ENCODE results near the gene CDS2.

The CDS2 gene

DNA sequence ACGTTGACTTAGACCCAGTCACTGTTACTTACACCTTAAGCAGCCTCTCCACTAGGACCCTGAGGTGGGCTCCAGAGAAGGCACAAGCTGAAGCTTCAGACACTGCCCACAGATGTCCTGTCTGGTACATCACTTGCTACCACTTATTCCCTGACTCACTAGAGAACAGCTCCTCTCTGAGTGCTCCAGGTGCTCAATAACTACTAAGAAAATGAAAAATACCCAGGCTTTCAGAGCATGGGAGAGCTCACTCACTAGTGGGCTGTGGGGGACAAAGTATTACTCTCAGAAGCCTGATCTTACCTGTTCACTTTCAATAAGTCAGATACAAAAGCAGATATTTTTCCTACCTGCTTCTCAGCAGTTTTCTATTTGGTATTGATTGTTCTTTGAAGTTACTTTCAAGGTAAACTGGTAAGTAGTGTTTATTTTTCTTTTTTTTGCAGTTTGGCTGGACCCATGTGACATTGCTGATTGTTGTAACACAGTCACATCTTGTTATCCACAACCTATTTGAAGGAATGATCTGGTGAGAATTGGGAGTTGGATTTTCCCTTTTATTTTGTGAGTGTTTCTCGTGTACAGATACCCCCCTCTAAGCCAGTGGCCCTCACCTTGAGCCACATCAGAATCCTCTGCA lies 55.9 kb downstream of the CDS2 start:
- no peak for DNase-seq

DNA sequence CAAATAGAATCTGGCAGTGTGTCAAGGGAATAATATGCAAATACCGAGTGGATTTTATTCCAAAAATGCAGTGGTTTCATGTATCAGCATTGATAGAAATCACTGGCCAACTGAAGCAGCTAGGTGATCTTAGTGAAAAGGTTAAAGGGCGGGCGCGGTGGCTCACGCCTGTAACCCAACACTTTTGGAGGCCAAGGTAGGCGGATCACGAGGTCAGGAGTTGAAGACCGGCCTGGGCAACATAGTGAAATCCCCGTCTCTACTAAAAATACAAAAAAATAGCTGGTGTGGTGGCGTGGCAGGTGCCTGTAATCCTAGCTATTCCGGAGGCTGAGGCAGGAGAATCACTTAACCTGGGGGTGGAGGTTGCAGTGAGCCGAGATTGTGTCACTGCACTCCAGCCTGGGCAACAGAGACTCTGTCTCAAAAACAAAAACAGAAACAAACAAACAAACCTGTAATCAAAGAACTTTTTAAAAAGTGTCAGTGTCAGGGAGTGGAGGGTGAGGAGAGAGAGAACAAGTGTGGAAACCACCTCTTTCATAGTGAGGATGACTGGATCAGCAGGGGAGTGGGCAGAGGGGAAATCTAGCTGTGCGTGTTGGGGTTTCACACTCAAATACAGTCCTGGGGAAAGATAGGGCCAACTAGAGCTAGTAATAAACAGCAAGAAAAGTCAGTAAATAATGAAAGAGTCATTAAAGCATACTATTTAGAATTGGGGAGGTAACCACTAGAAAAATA lies 57.1 kb downstream of the CDS2 start:
- no peak for DNase-seq

DNA sequence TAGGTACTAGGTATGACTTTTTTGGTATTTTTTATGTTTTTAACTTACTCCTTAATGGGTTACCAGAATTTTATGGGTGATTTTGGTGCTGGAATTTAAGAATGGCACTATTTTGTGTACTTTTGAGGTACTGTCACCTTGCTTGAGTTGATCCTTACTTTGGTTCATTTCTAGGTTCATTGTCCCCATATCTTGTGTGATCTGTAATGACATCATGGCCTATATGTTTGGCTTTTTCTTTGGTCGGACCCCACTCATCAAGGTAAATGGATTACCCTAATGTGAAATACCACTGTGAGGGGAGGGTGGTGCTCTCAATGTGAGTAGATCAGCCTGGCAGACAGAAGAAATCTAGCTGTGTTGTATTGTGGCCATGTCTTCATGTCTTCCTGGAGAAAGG lies 57.9 kb downstream of the CDS2 start:
- DNase-seq: no peak

DNA sequence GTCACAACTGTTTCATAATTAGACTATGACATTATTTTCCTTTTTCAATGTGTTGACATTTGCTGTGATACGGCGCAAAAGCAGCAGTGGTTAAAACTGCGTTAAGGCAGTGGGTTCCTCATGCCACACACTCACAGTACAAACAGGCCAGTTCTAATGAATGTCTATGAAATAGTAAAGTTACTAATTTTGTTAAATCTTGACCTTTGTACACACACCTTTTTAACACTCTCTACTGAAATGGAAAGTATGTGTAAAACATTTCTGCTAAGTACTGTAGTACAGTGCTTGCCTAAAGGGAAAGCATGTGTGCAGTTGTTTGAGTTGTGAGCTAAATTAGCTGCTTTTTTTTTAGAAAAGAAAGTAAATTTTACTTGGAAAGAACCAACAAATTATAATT lies 60.3 kb downstream of the CDS2 start:
- DNase-seq: no peak

DNA sequence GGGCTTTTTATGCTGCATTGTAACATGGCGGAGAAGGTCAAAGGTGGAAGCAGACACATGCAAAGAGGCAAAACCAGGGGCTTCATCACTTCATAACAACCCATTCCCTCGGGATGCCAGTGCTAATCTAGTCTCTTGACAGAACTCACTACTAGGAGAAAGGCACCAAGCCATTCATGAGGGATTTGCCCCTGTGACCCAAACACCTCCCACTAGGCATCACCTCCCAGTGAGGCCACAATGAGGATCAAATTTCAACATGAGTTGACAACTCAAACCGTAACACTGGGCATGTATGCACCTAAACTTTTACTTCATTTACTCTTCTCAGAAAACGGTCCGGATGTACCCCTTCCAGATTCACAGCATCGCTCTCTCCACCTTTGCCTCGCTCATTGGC lies 61.9 kb downstream of the CDS2 start:
- DNase-seq: no peak

DNA sequence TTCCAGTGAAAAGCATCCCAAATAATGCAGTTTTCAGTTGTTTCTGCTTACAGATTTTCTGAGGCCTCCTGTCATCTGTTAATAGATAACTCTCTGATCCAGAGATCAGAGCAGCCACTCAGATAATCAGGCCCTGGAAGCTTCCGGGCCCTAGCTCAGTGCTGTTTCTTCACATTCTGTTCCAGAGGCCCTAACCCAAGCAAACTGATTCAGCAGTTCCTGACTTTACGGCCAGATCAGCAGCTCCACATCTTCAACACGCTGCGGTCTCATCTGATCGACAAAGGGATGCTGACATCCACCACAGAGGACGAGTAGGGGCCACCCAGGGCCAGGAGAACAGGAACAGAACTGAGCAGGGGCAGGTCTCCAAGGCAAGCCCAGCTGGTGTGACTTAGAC lies 63.1 kb downstream of the CDS2 start:
- no peak for DNase-seq

DNA sequence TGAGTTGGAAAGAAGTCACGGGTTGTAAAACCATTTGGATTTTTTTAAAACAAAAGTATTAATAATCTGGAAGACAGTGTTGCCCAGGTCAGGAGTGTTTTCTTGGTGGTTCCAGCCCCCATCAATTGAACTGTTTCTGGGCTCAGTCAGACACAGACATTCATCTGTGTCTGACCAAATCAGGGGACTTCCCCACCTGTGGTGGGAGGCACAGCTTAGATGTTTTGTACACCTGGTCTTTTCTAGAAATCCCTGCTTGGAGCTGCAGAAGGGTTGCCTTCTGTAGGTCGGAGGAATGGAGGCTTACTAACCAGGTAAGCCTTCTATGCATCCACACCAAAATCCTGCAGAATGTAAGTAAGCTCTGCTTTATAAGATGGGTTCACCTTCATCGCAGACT lies 63.6 kb downstream of the CDS2 start:
- DNase-seq: no peak

DNA sequence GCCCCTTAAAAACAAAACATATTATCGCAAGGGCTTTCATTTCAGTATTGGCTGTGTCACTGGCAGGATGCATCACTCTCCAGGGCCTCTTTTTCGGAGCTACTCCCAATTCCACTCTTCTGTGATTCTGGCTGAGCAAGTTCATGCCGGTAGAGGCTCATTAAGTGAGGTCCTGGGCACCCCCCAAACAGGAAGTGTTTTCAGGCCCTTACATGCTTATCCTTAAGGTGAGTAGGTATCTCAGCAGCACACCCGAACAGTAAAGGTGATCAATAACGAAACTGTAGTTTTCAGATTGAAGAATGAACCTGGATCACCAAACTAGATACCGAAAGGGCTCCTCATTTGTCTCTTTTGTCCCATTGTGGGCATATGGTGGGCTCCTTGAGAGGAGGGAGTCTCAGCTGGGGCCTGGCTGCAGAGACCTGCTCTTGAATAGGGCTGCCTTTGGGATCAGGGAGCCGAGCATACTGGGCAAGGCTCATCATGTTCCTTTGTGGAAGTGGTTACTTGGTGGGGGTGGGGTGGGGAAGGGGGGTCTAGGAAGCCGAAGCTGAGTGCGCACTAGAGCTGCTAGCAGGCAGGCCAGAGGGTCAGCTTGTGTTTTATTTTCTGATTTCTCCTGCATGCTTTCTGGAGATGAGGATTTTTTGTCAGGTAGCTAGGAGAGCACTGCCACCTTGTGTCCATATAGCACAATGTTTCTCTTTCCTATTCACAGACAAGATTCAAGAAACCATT lies 65.2 kb downstream of the CDS2 start:
- no peak for DNase-seq

DNA sequence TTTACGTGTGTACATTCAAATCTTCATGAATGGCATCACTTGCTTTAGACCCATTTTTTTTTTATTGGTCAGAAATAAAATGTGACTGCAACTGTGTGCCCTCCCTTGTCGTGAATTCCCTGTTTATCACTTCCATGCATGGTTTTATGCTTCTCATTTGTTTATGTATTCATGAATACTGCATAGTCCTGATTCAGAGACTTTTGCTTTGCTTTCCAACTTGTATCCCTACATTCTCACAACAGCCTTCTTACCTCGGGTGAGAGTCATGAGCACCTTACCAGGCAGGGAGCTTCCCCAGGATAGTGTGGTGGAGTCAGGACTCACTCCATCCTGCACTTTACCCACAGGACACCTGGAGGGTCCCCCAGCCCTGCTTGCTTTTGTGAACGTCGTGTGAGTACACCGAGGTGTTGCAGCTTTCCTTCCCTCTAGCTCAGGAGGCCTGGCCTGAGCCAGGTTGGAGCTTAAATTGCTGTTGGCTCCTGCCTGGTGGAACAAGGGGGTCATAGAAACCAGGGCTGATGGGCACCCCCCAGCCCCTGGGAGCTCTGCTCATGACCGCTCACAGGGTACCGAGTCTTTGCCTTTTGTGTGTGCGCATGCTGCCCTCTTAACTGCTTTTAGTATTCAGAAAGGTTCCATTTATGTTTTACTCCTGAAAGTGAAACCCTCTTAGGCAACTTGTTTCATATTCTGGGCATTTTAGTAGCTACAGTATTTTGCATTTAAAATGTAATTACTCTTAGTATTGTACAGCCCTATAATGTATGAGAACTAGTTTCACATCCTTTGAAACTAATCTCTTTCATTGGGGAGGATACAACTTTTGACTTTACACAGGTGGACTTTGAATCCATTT lies 66.0 kb downstream of the CDS2 start:
- DNase-seq: no peak

DNA sequence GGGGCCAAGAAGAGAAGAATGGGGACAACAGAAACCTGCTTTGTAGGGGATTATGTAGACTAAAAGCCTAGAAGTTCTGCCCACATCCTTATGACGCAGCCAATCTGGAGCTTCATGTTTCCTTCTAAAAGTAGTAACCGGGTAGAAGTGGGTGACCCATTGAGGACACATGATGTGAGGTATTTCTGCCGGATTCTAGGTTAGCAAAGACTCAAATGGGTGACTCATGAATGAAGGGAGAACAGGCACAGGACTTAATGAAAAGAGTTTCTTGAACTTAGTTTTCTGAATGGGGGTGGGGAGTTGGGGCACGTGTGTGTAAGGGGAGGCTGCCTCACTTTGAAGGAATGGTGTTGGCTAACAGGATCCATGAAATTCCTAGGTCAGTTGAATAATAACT lies 68.8 kb downstream of the CDS2 start:
- no peak for DNase-seq

DNA sequence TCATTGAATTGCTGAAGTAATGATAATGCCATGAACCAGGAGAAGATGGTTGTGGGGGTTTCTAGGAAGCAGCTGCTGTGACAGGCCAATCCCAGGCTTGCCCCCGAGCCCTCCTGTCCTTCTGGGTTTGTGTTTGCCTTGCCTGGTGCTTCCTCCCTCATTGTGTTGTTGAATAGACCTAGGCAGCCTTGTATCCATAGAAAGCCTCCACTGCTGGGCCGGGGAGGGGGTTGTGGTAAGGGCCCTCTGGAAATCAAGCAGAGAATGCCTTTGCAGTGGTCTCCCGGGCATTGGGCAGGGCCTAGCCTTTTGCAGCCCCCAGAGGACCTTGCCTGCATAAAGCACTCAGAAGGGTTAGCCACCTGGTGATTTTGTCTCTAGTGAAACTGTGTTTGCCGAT lies 69.3 kb downstream of the CDS2 start:
- no peak for DNase-seq

DNA sequence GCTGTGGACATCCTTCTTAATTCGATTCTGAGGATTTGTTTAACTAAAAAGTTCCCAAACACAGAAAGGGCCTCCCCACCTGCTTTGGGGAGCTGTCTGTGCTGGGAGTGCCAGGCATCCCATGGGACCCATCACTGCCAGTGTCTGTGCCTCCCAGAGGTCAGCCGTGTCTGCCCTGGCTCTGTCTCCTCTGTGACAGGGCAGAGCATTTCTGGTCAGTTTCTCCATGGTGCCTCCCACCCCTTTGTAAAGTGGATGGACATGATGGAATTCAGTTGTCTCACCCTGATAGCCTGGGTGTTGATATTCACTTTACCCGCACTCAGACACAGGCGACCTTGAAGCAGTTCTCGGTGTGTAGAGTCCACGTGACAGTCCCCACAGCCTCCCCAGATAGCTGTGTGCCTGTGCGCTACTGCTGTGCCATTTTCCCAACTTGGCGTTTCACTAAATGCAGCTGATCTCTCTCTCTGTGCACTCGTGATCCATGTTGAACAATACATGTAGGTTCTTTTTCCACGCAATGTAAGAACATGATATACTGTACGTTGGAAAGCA lies 70.5 kb downstream of the CDS2 start:
- no peak for DNase-seq

DNA sequence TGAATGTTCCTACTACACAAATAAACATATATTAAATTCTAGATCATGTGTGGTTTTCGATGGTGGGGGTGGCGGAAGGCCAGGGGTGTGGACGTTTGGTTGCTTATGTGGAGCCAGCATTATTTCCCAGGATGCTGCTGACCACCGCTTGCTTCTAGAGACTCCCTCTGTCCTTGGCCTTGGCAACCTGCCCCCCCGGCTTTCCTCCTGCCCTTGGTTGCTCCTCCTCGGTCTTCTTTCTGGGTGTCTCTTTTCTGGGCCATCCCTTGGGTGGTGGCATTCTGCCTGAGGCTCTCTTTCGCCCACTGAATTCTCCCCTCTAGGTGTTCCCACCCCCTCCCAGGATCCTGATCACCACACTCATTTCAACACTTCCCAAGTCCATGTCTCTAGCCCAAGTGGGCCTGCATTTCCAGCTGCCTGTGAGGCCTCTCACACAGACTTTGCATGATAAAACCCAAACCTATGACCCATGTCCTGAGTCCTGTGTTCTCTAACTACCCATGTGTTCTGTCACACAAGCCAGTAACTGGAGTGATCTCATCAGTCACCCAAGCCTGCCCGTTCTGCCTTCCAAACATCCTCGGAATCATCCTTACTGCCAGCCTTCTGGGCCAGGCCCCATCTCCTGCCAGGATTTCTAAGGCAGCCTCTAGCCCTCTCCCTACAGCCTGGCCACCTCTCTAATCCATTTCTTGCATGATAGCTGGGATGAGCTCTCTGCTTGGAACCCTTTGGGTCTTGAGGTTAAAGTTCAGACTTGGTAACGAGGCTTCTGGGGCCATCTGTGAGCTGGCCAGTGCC lies 71.2 kb downstream of the CDS2 start:
- no peak for DNase-seq

DNA sequence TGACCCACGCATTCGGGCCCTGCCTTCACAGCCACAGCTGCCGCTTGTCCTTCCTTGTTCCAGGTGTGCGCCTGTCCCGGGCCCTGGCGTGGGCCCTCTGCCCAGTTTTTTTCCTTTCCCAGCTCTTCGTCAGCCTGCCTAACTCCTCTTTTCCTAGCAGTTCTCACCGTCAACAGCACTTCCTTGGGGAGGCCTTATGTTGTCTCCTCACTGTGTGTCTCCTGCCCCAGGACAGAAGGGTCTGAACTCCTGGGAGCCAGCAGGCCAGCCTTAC lies 71.8 kb downstream of the CDS2 start:
- DNase-seq: no peak

DNA sequence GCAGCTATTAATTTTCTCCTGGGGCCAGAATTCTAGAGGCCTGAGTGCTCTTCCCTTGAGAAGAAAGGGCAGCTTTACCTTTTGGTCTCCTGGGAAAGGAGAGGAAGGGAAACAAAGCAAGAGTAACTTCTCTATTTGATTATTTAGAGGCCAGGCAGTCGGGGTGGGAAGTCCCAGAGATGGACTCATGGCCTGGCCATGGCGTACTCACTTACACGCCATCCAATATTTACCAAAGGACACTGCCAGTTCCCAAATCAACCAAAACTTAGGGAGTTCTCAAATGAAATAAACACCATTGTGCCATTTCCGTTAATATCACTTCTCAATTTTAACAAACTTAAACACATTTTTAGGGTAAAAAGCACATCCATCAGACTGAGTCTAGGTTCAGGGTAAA lies 76.6 kb downstream of the CDS2 start:
- no peak for DNase-seq

DNA sequence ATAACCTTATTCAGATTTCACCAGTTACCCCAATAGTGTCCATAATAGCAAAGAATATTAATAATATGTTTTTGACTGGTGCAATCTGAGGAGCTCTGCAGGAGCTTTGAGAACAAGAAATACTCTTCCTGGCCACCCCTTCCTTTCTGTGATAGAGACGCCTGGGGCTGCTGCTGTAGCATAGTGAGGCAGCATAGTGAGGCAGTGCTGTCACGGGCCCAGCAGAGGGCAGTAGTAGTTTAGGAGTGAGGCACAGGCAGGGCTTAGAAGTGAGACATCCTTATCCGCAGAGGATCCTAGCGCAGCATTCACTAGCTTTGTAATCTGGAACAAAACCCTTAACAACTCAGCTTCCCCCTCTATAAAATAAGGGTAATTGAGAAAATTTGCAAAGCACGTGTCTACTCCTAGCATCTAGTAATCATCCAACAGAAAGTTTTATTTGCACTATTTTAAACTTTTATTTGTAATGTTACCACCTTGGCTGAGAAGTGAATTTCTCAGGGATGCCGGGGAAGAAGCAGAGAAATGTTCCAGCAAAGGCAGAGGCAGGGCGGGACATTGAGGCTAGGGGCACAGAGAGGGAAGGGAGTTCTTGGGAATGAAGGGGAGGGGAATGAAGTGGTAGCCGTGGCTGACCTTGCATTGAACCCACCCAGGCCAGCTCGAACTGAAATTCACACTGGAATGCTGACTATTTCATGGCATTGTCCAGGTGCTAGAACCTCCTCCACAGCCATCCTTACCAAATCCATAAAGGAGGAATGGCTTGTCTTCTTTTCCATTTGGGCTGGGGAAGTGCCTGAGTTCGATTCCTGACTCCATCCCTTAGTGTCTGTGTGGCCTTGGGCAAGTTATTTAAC lies 78.8 kb downstream of the CDS2 start:
- peak; percentile 27 for DNase-seq

DNA sequence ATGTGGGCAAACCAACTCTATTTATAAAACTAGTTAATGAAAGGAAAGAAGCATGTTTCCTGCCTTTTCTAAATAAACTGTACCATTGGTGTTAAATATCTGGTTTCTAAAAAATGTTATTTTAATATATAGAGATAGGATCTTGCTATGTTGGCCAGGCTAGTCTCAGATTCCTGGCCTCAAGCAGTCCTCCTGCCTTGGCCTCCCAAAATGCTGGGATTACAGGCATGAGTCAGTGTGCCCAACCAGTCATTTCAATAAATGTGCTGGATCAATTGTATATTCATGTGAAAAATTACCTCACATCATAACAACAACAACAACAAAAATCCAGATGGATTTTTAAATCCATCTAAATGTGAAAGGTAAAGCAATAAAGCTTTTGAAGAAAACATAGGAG lies 80.3 kb downstream of the CDS2 start:
- no peak for DNase-seq

DNA sequence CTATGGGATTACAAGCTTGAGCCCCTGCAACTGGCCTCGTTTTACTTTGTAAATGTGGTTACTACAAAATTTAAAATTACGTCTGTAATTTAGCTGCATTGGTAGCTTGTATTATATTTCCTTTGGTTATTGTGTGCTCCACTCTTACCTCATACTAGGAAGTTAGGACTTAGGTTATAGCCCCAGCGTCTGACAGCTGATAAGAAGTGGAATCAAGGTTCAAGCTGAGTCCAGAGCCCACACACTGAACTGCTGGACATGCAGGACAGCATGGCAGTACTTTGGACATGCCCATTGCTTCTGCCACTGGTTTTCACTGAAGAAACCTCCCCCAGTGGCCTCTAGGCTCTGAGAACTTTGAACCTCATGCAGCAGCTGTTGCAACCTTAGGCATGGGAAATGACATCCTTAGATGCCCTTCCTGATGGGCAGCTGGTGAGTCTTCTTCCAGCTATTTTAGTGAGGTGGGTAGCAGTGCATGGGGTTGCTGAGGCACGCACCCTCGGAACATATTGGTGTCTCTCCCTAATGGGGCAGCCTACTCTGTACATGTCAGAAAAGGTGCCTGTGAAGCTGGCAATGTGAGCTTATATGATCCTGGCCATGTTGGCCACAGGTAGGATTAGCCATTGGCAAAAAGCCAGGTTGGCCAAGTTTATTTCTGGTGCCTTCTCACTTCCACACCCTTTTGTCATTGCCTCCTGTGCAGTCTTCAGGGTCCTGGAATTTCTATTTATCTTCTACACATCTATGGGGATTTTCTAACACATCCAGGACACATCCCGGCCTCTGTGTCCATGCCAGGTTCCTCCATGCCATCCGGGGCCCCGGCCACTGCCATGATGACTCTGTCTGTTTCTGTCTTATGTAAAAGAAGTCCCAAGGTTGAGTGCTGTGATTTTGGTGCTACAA lies 85.3 kb downstream of the CDS2 start:
- no peak for DNase-seq

DNA sequence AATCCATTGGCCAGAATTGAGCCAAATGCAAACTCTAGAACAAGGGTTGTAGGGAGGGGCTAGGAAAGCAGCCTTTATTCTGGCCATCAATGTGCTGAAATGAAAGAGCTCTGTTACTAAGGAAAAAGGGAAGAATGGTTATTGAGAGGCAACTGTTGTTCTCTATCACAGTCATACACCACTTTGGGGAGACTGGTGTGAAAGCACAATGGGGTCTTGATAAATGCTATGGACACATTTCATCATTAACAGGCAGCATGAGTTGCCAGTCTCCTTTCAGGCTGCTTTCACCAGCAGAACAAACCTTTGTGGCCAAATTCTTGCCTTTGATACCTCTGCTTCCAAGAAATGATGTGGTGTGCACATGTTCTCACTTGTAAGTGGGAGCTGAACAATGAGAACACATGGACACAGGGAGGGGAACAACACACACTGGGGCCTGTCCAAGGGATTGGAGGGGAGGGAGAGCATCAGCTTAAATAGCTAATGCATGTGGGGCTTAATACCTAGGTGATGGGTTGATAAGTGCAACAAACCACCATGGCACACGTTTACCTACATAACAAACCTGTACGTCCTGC lies 86.2 kb downstream of the CDS2 start:
- DNase-seq: no peak

DNA sequence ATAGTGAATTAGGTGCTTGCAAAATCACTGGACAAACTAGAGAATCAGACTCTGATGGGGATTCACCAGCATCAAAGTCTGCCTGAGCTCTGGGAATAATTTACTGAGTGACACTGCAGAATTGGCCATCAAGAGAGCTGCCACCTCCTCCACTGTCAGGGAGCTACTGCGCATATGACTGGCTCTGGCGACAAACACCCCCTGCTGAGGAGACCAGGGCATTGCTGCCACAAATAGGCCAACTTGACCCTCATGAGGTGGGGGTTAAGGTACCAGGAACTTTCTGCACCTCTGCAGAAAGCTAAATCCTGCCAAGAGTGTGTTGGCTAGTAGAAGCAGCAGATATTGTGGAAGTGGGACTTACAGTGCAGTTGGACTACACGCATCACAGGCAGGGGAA lies 88.0 kb downstream of the CDS2 start:
- DNase-seq: no peak

All from effector CD8-positive, alpha-beta T cell (primary cell).